ENCODE results near the gene BMPR2. TPM values are rescaled to one million over a fixed set of nuclear protein-coding genes. Genes with fewer than 3 reads are reported as not detected.

The BMPR2 gene
- total RNA-seq, 1 donor from 2014 or later, result 17.5 TPM

DNA sequence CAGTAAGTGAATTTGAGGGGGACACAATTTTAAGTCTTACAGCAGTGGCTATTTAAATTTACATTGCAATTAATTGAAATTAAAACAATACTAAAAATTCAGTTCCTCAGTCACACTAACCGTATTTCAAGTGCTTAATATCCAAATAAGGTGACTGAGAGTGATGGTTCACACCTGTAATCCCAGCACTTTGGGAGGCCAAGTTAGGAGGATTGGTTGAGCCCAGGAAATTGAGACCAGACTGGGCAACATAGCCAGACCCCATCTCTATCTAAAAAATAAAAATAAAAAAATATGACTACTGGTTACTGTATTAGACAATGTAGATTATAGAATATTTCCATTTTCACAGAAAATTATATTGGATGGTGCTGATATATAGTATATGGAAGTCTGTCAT, 79.0 kb downstream of the BMPR2 start:
- Mint-ChIP-seq H3K36me3 (ENCODE audit: low read depth) (peaks cover 4% of the 10 kb centered on the region), H3K27me3 (ENCODE audit: low read depth) (no peaks in the 10 kb centered on the region), H3K27ac (ENCODE audit: unreplicated experiment) (no peak overlapping the region), H3K4me3 (no peak overlapping the region), H3K9me3 (peaks cover 5% of the 10 kb centered on the region), H3K4me1 (no peaks in the 10 kb centered on the region)
- TF ChIP-seq, protein P1, sequence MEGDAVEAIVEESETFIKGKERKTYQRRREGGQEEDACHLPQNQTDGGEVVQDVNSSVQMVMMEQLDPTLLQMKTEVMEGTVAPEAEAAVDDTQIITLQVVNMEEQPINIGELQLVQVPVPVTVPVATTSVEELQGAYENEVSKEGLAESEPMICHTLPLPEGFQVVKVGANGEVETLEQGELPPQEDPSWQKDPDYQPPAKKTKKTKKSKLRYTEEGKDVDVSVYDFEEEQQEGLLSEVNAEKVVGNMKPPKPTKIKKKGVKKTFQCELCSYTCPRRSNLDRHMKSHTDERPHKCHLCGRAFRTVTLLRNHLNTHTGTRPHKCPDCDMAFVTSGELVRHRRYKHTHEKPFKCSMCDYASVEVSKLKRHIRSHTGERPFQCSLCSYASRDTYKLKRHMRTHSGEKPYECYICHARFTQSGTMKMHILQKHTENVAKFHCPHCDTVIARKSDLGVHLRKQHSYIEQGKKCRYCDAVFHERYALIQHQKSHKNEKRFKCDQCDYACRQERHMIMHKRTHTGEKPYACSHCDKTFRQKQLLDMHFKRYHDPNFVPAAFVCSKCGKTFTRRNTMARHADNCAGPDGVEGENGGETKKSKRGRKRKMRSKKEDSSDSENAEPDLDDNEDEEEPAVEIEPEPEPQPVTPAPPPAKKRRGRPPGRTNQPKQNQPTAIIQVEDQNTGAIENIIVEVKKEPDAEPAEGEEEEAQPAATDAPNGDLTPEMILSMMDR (conservative IDR thresholded peaks at IDR 0.05), result no peak
- no peak for DNase-seq (ENCODE audit: low read depth, low spot score)

DNA sequence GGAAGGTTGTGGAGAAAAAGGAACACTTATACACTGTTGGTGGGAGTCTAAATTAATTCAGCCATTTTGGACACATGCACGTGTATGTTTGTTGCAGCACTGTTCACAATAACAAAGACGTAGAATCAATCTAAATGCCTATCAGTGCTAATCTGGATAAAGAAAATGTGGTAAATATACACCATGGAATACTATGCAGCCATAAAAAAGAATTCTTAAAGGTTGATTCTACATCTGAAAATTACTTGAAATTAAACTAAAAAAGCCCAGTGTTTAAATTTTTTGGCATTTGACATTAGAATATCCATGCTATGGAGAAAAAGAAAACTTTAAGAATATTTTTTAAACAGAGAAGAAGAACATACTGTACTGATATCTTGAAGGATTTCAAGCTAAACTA, 84.0 kb downstream of the BMPR2 start:
- TF ChIP-seq, protein P1 (conservative IDR thresholded peaks at IDR 0.05), result no peak

DNA sequence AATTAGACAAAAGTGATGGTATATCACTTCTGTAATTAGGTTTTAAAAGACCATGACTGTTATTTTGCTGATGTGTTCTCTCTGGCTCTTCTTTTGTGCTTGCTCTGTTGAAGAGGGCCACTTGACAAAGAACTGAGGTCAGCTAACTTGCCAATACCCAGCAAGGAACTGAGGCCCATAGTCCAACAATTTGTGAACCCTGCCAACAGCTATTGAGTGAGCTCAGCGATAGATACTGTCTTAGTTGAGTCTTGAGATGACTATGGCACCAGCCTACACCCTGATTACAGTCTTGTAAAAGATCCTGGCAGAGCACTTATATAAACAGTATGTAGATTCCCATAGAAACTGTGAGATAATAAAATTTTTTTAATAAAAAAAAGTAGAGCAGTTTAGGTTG, 103.0 kb downstream of the BMPR2 start:
- TF ChIP-seq, protein P1 (conservative IDR thresholded peaks at IDR 0.05), result no peak
- Mint-ChIP-seq H3K36me3 (ENCODE audit: low read depth) (peaks cover 8% of the 10 kb centered on the region), H3K27ac (ENCODE audit: unreplicated experiment) (no peak overlapping the region), H3K27me3 (ENCODE audit: low read depth) (no peaks in the 10 kb centered on the region), H3K4me1 (peaks cover 4% of the 10 kb centered on the region), H3K4me3 (no peak overlapping the region), H3K9me3 (no peaks in the 10 kb centered on the region)
- DNase-seq (ENCODE audit: low read depth, low spot score), result no peak

More for the DNA sequence above, 84.0 kb downstream of the BMPR2 start:
- Mint-ChIP-seq H3K4me3 (no peak overlapping the region), H3K27ac (ENCODE audit: unreplicated experiment) (no peak overlapping the region), H3K27me3 (ENCODE audit: low read depth) (no peaks in the 10 kb centered on the region), H3K36me3 (ENCODE audit: low read depth) (peaks cover 4% of the 10 kb centered on the region), H3K4me1 (no peaks in the 10 kb centered on the region), H3K9me3 (peaks cover 5% of the 10 kb centered on the region)
- no peak for DNase-seq (ENCODE audit: low read depth, low spot score)

DNA sequence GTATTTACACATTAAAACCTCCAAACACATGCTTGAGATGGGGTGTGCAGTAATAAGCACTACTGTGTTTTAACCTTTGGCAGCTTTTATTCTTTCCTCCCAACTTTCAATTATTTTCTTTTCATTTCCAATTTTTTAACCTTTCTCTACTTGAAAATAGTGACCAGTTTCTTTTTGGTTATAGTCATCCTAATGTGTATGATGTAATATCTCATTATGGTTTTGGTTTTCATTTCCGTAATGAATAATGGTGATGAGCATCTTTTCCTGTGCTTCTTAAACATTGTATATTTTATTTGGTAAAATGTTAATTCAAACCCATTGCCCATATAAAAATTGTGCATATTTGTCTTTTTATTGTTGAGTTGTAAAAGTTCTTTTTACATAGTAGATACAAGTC, 103.5 kb downstream of the BMPR2 start:
- no peak for DNase-seq (ENCODE audit: low read depth, low spot score)
- TF ChIP-seq, protein P1 (conservative IDR thresholded peaks at IDR 0.05), result no peak
- H3K27me3 Mint-ChIP-seq (ENCODE audit: low read depth), result no peaks in the 10 kb centered on the region
- peaks cover 8% of the 10 kb centered on the region for H3K36me3 Mint-ChIP-seq (ENCODE audit: low read depth)
- peaks cover 4% of the 10 kb centered on the region for H3K4me1 Mint-ChIP-seq
- H3K9me3 Mint-ChIP-seq, result no peaks in the 10 kb centered on the region
- H3K4me3 Mint-ChIP-seq, result no peak overlapping the region
- H3K27ac Mint-ChIP-seq (ENCODE audit: unreplicated experiment), result no peak overlapping the region

DNA sequence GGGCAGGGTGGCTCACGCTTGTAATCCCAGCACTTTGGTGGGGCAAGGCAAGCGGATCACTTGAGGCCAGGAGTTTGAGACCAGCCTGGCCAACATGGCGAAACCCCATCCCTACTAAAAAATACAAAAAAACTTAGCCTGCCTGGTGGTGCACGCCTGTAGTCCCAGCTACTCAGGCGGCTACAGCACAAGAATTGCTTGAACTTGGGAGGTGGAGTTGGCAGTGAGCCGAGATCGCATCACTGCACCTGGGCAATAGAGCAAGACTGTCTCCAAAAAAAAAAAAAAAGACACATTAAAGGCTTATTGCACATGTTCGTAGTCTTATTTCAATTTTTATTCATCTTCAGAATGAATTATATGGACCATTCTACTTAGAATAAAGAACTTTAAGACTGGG, 110.2 kb downstream of the BMPR2 start:
- DNase-seq (ENCODE audit: low read depth, low spot score), result no peak
- Mint-ChIP-seq H3K27me3 (ENCODE audit: low read depth) (no peaks in the 10 kb centered on the region), H3K36me3 (ENCODE audit: low read depth) (peaks cover 6% of the 10 kb centered on the region), H3K9me3 (no peaks in the 10 kb centered on the region), H3K27ac (ENCODE audit: unreplicated experiment) (no peak overlapping the region), H3K4me3 (no peak overlapping the region), H3K4me1 (no peaks in the 10 kb centered on the region)
- TF ChIP-seq, protein P1 (conservative IDR thresholded peaks at IDR 0.05), result no peak

DNA sequence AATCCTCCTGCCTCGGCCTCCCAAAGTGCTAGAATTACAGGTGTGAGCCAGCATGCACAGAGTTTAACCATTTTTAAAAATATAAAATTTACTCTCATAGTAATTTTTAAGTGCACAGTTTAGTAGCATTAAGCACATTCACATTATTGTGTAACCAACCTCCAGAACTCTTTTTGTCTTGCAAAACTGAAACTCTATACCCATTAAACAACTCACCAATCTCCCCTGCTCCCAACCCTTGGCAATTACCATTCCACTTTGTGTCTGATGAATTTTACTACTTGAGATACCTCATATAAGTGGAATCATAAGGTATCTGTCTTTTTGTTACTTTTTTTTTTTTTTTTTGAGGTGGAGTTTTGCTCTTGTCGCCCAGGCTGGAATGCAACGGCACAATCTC, 112.5 kb downstream of the BMPR2 start:
- Mint-ChIP-seq H3K4me3 (no peak overlapping the region), H3K27ac (ENCODE audit: unreplicated experiment) (no peak overlapping the region), H3K36me3 (ENCODE audit: low read depth) (peaks cover 2% of the 10 kb centered on the region), H3K4me1 (peaks cover 3% of the 10 kb centered on the region), H3K9me3 (no peaks in the 10 kb centered on the region), H3K27me3 (ENCODE audit: low read depth) (no peaks in the 10 kb centered on the region)
- TF ChIP-seq, protein P1 (conservative IDR thresholded peaks at IDR 0.05), result no peak
- DNase-seq (ENCODE audit: low read depth, low spot score), result no peak

Data from neural crest cell (in vitro differentiated cells).